CD8-positive, alpha-beta memory T cell (primary cell): Measurements from ENCODE around the gene SUSD2. TPM values are rescaled to one million over a fixed set of nuclear protein-coding genes. Genes with fewer than 3 reads are reported as not detected.

Experiments used
- CTCF ChIA-PET: fragments of 350-600 bp; sonication (Branson Sonifier 250); formaldehyde crosslinking; loops from one replicate; lab custom pipeline; 2021; ENCODE audit warnings: antibody characterized with exemption; lab: Charles Lee
- POLR2A ChIA-PET: fragments of 350-600 bp; sonication (Branson Sonifier 250); formaldehyde crosslinking; loops from one replicate; lab custom pipeline; 2021; ENCODE audit warnings: antibody characterized with exemption; lab: Charles Lee
- DNase-seq, 5 donors: peaks; one replicate each; pipeline versions ENCODE4 v3.0.0 to v3.0.0-alpha.2; 2020 to 2022; ENCODE audit warnings: mixed read lengths in 1 of 5
- H3K27ac ChIP-seq: one replicate; pipeline ENCODE4 v1.7.0; 2013; ENCODE audit warnings: low read depth, mild to moderate bottlenecking, low read length, moderate library complexity
- H3K27me3 ChIP-seq: 2 replicates; pipeline ENCODE4 v1.7.0; 2013; ENCODE audit warnings: low read length, mild to moderate bottlenecking; ENCODE audit not compliant: insufficient read depth, poor library complexity, severe bottlenecking
- H3K36me3 ChIP-seq: 2 replicates; pipeline ENCODE4 v1.7.0; 2013; ENCODE audit warnings: mild to moderate bottlenecking, low read length, moderate library complexity; ENCODE audit not compliant: insufficient read depth
- H3K4me1 ChIP-seq: 2 replicates; pipeline ENCODE4 v1.7.0; 2013; ENCODE audit warnings: mild to moderate bottlenecking, low read length, moderate library complexity; ENCODE audit not compliant: insufficient read depth
- H3K4me3 ChIP-seq: 2 replicates; pipeline ENCODE4 v1.7.0; 2013; ENCODE audit warnings: mild to moderate bottlenecking, low read length
- H3K9me3 ChIP-seq: 2 replicates; pipeline ENCODE4 v1.7.0; 2013; ENCODE audit warnings: mild to moderate bottlenecking, low read length
- H3K27ac Mint-ChIP-seq, 8 donors: one replicate each; pipeline ENCODE4 v1.8.0; 2020 to 2021; ENCODE audit warnings: mixed read lengths in 8 of 8, mild to moderate bottlenecking in 6 of 8, inconsistent platforms in 3 of 8, moderate library complexity in 3 of 8
- H3K27me3 Mint-ChIP-seq, 2 donors: one replicate each; pipeline ENCODE4 v1.8.0; 2020 to 2021; ENCODE audit warnings: mixed read lengths in 2 of 2, mild to moderate bottlenecking in 1 of 2, moderate library complexity in 1 of 2
- H3K36me3 Mint-ChIP-seq, 3 donors: one replicate each; pipeline ENCODE4 v1.8.0; 2020 to 2021; ENCODE audit warnings: mixed read lengths in 3 of 3, inconsistent platforms in 1 of 3, mild to moderate bottlenecking in 1 of 3
- H3K4me1 Mint-ChIP-seq, 3 donors: one replicate each; pipeline ENCODE4 v1.8.0; 2020 to 2021; ENCODE audit warnings: mixed read lengths in 3 of 3, inconsistent platforms in 1 of 3, mild to moderate bottlenecking in 1 of 3
- H3K4me3 Mint-ChIP-seq, 7 donors: one replicate each; pipeline ENCODE4 v1.8.0; 2020 to 2021; ENCODE audit warnings: mixed read lengths in 7 of 7, mild to moderate bottlenecking in 6 of 7, moderate library complexity in 4 of 7, inconsistent platforms in 2 of 7
- H3K9me3 Mint-ChIP-seq, 5 donors: one replicate each; pipeline ENCODE4 v1.8.0; 2020 to 2022; ENCODE audit warnings: mixed read lengths in 5 of 5, mild to moderate bottlenecking in 3 of 5, moderate library complexity in 2 of 5, inconsistent platforms in 1 of 5
- polyA plus RNA-seq: library from polyadenylated mRNA; unstranded; fragments of 300-500 nt; fragmentation: Illumina TruSeq; gene quantifications from one replicate; pipeline ENCODE4 v1.2.3, GENCODE V29; 2021
- total RNA-seq, 2 experiments: library from RNA; stranded (reverse); gene quantifications; one replicate each; pipeline ENCODE4 v1.2.3, GENCODE V29; 2021

SUSD2 gene
- total and polyA plus RNA-seq, 3 experiments from 2014 or later: 0.31 to 0.48 TPM; not detected in 1

- Histone ChIP-seq H3K27ac (no peak overlapping the region), H3K4me1 (peaks cover 38% of the 10 kb centered on the region), H3K36me3 (peaks cover 29% of the 10 kb centered on the region), H3K4me3 (no peak overlapping the region), H3K9me3 (no peaks in the 10 kb centered on the region), H3K27me3 (no peaks in the 10 kb centered on the region)
- peaks cover 0 to 69% (median 5%) of the 10 kb centered on the region in 3 donors for H3K36me3 Mint-ChIP-seq
- DNase-seq: no peak
- peak overlapping the region in 1 of 7 donors; percentile 5 for H3K4me3 Mint-ChIP-seq
- peaks cover 44 to 72% (median 49%) of the 10 kb centered on the region in 3 donors for H3K4me1 Mint-ChIP-seq
- H3K9me3 Mint-ChIP-seq: no peaks in the 10 kb centered on the region
- ChIA-PET POLR2A (interaction anchor here (0.5 to 1.5 kb wide), 2 partner anchors 15 to 28 kb away, joined by 3 read pairs; no protein-coding TSS in a partner anchor), CTCF (interaction anchor here (1.1 kb wide), 1 partner anchor 13 kb away, joined by 3 read pairs; no protein-coding TSS in a partner anchor)
- peaks cover 0 to 2% of the 10 kb centered on the region in 2 donors for H3K27me3 Mint-ChIP-seq
- H3K27ac Mint-ChIP-seq: peak overlapping the region; percentile 39 to 97 (median 82)
Measured at GRCh38 chr22:24160546-24160945, 20.7 kb upstream of the SUSD2 start.

- no peaks in the 10 kb centered on the region for H3K9me3 Mint-ChIP-seq
- ChIA-PET CTCF (interaction anchor here (1.2 to 1.5 kb wide), 2 partner anchors 28 to 33 kb away, joined by 3 to 5 read pairs; no protein-coding TSS in a partner anchor), POLR2A (no interaction called here)
- no peak for DNase-seq
- peaks cover 37% of the 10 kb centered on the region for H3K36me3 ChIP-seq
- no peaks in the 10 kb centered on the region for H3K27me3 ChIP-seq
- peak overlapping the region in 1 of 7 donors; percentile 5 for H3K4me3 Mint-ChIP-seq
- peaks cover 37% of the 10 kb centered on the region for H3K4me1 ChIP-seq
- no peak overlapping the region for H3K4me3 ChIP-seq
- H3K27me3 Mint-ChIP-seq: peaks cover 0 to 2% of the 10 kb centered on the region in 2 donors
- H3K36me3 Mint-ChIP-seq: peaks cover 0 to 76% (median 5%) of the 10 kb centered on the region in 3 donors
- peaks cover 42 to 71% (median 48%) of the 10 kb centered on the region in 3 donors for H3K4me1 Mint-ChIP-seq
- H3K27ac ChIP-seq: peak overlapping the region; percentile 24
- no peaks in the 10 kb centered on the region for H3K9me3 ChIP-seq
- H3K27ac Mint-ChIP-seq: peak overlapping the region in 5 of 8 donors; percentile 50 to 97 (median 82)
Measured at GRCh38 chr22:24161485-24161884, 19.8 kb upstream of the SUSD2 start.

DNA sequence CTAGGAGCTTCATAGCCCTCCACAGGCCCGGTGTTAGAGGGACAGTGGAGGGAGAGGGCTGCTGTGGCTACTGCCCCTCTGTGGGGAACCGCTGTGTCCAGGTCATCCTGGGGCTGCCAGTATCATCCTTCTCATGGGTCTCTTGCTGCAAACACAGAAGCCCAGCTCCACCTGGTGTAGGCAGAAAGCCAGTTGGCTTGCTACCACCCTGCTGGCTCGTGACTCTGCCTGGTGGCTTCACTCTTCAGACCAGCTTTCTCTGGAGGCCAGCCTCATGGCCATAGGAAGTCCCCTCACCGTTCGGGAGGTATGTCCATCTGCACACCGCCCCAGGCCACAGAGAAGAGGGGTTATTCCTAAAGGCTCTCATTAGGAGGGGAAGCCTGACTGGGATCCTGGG, 19.4 kb upstream of the SUSD2 start:
- peaks cover 42 to 69% (median 48%) of the 10 kb centered on the region in 3 donors for H3K4me1 Mint-ChIP-seq
- H3K36me3 Mint-ChIP-seq: peaks cover 0 to 75% (median 5%) of the 10 kb centered on the region in 3 donors
- peaks cover 0 to 2% of the 10 kb centered on the region in 2 donors for H3K27me3 Mint-ChIP-seq
- H3K4me3 ChIP-seq: no peak overlapping the region
- DNase-seq: no peak
- no peaks in the 10 kb centered on the region for H3K9me3 ChIP-seq
- no peaks in the 10 kb centered on the region for H3K27me3 ChIP-seq
- peak overlapping the region in 6 of 8 donors; percentile 50 to 97 (median 67) for H3K27ac Mint-ChIP-seq
- no peaks in the 10 kb centered on the region for H3K9me3 Mint-ChIP-seq
- ChIA-PET CTCF (interaction anchor here (1.2 to 1.5 kb wide), 2 partner anchors 29 to 33 kb away, joined by 3 to 5 read pairs; no protein-coding TSS in a partner anchor), POLR2A (no interaction called here)
- H3K4me1 ChIP-seq: peaks cover 37% of the 10 kb centered on the region
- peaks cover 38% of the 10 kb centered on the region for H3K36me3 ChIP-seq
- peak overlapping the region; percentile 24 for H3K27ac ChIP-seq
- no peak overlapping the region for H3K4me3 Mint-ChIP-seq

DNA sequence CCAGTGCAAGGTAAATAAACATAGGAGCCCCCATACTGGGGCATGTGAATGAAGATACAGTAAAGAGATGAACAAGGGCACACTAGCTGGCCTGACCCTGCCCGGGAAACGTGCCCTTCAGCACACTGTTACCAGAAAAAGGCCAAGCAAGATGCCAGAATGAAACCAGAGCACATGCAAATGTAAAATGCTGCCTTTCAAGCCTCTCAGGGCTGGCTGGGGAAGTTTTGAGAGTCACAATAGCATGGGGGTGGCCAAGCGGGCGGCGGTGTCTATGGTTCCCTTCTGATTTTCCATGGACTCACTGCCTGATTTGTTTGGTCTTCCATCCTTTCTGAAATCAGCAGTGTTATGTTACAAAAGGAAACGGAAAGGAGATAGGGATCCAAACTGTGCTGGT, 18.9 kb upstream of the SUSD2 start:
- peak overlapping the region in 6 of 8 donors; percentile 50 to 97 (median 78) for H3K27ac Mint-ChIP-seq
- Histone ChIP-seq H3K4me3 (no peak overlapping the region), H3K27me3 (no peaks in the 10 kb centered on the region), H3K27ac (no peak overlapping the region), H3K9me3 (no peaks in the 10 kb centered on the region), H3K36me3 (peaks cover 42% of the 10 kb centered on the region), H3K4me1 (peaks cover 32% of the 10 kb centered on the region)
- no peak for DNase-seq
- POLR2A ChIA-PET: no interaction called here
- peak overlapping the region in 1 of 7 donors; percentile 28 for H3K4me3 Mint-ChIP-seq
- H3K27me3 Mint-ChIP-seq: peaks cover 0 to 2% of the 10 kb centered on the region in 2 donors
- peaks cover 0 to 77% (median 5%) of the 10 kb centered on the region in 3 donors for H3K36me3 Mint-ChIP-seq
- H3K9me3 Mint-ChIP-seq: no peaks in the 10 kb centered on the region
- peaks cover 39 to 64% (median 42%) of the 10 kb centered on the region in 3 donors for H3K4me1 Mint-ChIP-seq
- CTCF ChIA-PET: interaction anchor here (1.5 to 1.8 kb wide), 2 partner anchors 12 to 34 kb away, joined by 5 to 7 read pairs; no protein-coding TSS in a partner anchor

DNA sequence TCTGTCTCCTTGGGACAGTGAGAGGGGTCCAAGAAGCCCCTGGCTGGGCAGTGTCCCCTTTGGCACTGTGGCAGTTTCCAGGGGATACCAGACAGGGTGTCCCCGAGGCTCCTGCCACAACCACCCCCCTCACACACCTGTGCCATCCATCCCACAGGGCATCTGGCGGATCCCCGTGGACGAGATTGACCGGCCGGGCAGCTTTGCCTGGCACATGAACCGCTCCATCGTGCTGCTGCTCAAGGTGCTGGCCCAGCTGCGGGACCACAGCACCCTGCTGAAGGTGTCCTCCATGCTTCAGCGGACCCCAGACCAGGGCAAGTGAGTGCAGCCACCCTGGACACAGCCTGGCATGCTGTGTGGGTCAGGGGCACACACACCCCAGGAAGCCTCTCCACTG, 17.0 kb upstream of the SUSD2 start:
- POLR2A ChIA-PET: no interaction called here
- Histone ChIP-seq H3K4me3 (no peak overlapping the region), H3K9me3 (no peaks in the 10 kb centered on the region), H3K27ac (no peak overlapping the region), H3K36me3 (peaks cover 56% of the 10 kb centered on the region), H3K27me3 (no peaks in the 10 kb centered on the region), H3K4me1 (peaks cover 15% of the 10 kb centered on the region)
- DNase-seq: no peak
- Mint-ChIP-seq H3K9me3 (no peaks in the 10 kb centered on the region), H3K27ac (peak overlapping the region in 3 of 8 donors; percentile 42 to 66 (median 62)), H3K4me1 (peaks cover 25 to 51% (median 33%) of the 10 kb centered on the region in 3 donors), H3K36me3 (peaks cover 0 to 93% (median 9%) of the 10 kb centered on the region in 3 donors), H3K4me3 (no peak overlapping the region), H3K27me3 (no peaks in the 10 kb centered on the region)
- CTCF ChIA-PET: interaction anchor here (1.1 to 5.6 kb wide), 3 partner anchors 7 to 11 kb away, joined by 3 to 33 read pairs (median 7); no protein-coding TSS in a partner anchor

DNA sequence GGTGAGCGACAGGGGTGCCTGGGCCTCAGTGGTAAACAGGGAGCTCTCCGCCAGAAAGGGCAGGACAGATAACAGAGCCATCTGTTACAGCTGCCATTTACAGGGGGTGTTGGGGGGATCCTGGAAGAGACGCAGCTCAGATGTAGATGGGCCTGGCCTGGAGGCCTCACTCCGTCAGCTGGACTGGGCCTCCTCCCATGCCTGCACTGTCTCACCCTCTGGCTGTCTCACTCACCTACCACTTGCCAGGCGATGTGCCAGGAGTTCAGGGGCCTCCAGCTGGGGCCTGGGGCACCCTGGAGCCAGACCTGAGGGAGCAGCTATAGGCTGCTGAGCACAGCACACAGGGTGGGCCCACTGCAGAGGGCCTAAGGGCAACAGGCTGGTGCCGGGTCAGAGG, 16.3 kb upstream of the SUSD2 start:
- DNase-seq: no peak
- H3K4me1 ChIP-seq: peaks cover 8% of the 10 kb centered on the region
- H3K4me3 ChIP-seq: no peak overlapping the region
- H3K27ac ChIP-seq: no peak overlapping the region
- Mint-ChIP-seq H3K4me3 (no peak overlapping the region), H3K9me3 (no peaks in the 10 kb centered on the region), H3K36me3 (peaks cover 0 to 93% (median 9%) of the 10 kb centered on the region in 3 donors), H3K27me3 (no peaks in the 10 kb centered on the region), H3K4me1 (peaks cover 23 to 44% (median 26%) of the 10 kb centered on the region in 3 donors), H3K27ac (peak overlapping the region in 3 of 8 donors; percentile 12 to 62 (median 42))
- no peaks in the 10 kb centered on the region for H3K9me3 ChIP-seq
- ChIA-PET POLR2A (interaction anchor here (0.6 kb wide), 1 partner anchor 1952 kb away, joined by 3 read pairs; no protein-coding TSS in a partner anchor), CTCF (interaction anchor here (0.8 to 5.6 kb wide), 5 partner anchors 8 to 32 kb away, joined by 3 to 33 read pairs (median 3); no protein-coding TSS in a partner anchor)
- no peaks in the 10 kb centered on the region for H3K27me3 ChIP-seq
- H3K36me3 ChIP-seq: peaks cover 54% of the 10 kb centered on the region

- H3K27ac Mint-ChIP-seq: peak overlapping the region in 3 of 8 donors; percentile 43 to 73 (median 51)
- POLR2A ChIA-PET: no interaction called here
- no peak overlapping the region for H3K4me3 ChIP-seq
- no peaks in the 10 kb centered on the region for H3K27me3 ChIP-seq
- H3K36me3 ChIP-seq: peaks cover 49% of the 10 kb centered on the region
- H3K36me3 Mint-ChIP-seq: peaks cover 0 to 91% (median 9%) of the 10 kb centered on the region in 3 donors
- H3K4me3 Mint-ChIP-seq: no peak overlapping the region
- H3K4me1 Mint-ChIP-seq: peaks cover 16 to 37% (median 22%) of the 10 kb centered on the region in 3 donors
- CTCF ChIA-PET: interaction anchor here (0.8 to 5.6 kb wide), 5 partner anchors 9 to 32 kb away, joined by 3 to 33 read pairs (median 3); no protein-coding TSS in a partner anchor
- H3K9me3 ChIP-seq: no peaks in the 10 kb centered on the region
- H3K27ac ChIP-seq: no peak overlapping the region
- DNase-seq: no peak
- H3K9me3 Mint-ChIP-seq: no peaks in the 10 kb centered on the region
- H3K4me1 ChIP-seq: peaks cover 1% of the 10 kb centered on the region
- H3K27me3 Mint-ChIP-seq: no peaks in the 10 kb centered on the region
Measured at GRCh38 chr22:24165673-24166072, 15.6 kb upstream of the SUSD2 start.

DNA sequence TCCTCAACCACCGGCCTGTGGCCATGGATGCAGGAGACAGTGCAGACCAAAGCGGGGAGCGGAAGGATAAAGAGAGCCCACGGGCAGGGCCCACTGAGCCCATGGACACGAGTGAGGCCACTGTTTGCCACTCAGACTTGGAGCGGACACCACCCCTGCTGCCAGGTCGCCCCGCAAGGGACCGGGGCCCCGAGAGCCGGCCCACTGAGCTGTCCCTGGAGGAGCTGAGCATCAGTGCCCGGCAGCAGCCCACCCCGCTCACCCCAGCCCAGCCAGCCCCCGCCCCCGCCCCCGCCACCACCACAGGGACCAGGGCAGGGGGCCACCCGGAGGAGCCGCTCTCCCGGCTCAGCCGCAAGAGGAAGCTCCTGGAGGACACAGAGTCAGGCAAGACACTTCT, 14.5 kb upstream of the SUSD2 start:
- H3K4me1 Mint-ChIP-seq: peaks cover 10 to 26% (median 17%) of the 10 kb centered on the region in 3 donors
- Histone ChIP-seq H3K9me3 (no peaks in the 10 kb centered on the region), H3K4me3 (no peak overlapping the region), H3K27me3 (no peaks in the 10 kb centered on the region), H3K4me1 (no peaks in the 10 kb centered on the region), H3K27ac (no peak overlapping the region), H3K36me3 (peaks cover 51% of the 10 kb centered on the region)
- H3K9me3 Mint-ChIP-seq: no peaks in the 10 kb centered on the region
- ChIA-PET CTCF (interaction anchor here (1.4 to 5.6 kb wide), 3 partner anchors 8 to 34 kb away, joined by 4 to 33 read pairs (median 5); no protein-coding TSS in a partner anchor), POLR2A (no interaction called here)
- peak overlapping the region in 2 of 8 donors; percentile 39 to 46 for H3K27ac Mint-ChIP-seq
- H3K27me3 Mint-ChIP-seq: no peaks in the 10 kb centered on the region
- H3K4me3 Mint-ChIP-seq: no peak overlapping the region
- peaks cover 0 to 91% (median 9%) of the 10 kb centered on the region in 3 donors for H3K36me3 Mint-ChIP-seq
- DNase-seq: no peak
